Progenitor cell of endocrine pancreas (in vitro differentiated cells): Measurements from ENCODE around the gene OBSCN. TPM values are rescaled to one million over a fixed set of nuclear protein-coding genes. Genes with fewer than 3 reads are reported as not detected.

ENCODE experiments used
- DNase-seq: peaks from one replicate; pipeline ENCODE4 v3.0.0; 2021; ENCODE audit warnings: low spot score; ENCODE audit not compliant: unreplicated experiment
- H3K27ac Mint-ChIP-seq: 2 replicates; pipeline ENCODE4 v1.8.0; 2021; ENCODE audit warnings: mild to moderate bottlenecking, moderate library complexity, mixed read lengths
- H3K27me3 Mint-ChIP-seq: 2 replicates; pipeline ENCODE4 v1.8.0; 2021; ENCODE audit warnings: mixed read lengths
- H3K36me3 Mint-ChIP-seq: 2 replicates; pipeline ENCODE4 v1.8.0; 2022; ENCODE audit warnings: mixed read lengths; ENCODE audit not compliant: insufficient read depth
- H3K4me1 Mint-ChIP-seq: 2 replicates; pipeline ENCODE4 v1.8.0; 2021; ENCODE audit warnings: low read depth, mixed read lengths
- H3K4me3 Mint-ChIP-seq: 2 replicates; pipeline ENCODE4 v1.8.0; 2021; ENCODE audit warnings: low read depth, mild to moderate bottlenecking, moderate library complexity, mixed read lengths
- H3K9me3 Mint-ChIP-seq: 2 replicates; pipeline ENCODE4 v1.8.0; 2021; ENCODE audit warnings: low read depth, mixed read lengths
- total RNA-seq: library from RNA; stranded (reverse); gene quantifications from 2 replicates; pipeline ENCODE4 v1.2.1, GENCODE V29; 2021
- TF ChIP-seq, protein P1 (sequence below): fragments of 200-600 bp; sonication (generic); IDR thresholded peaks from one replicate; pipeline ENCODE4 v1.5.0; 2021; ENCODE audit warnings: antibody characterized with exemption, mild to moderate bottlenecking; ENCODE audit not compliant: unreplicated experiment

The OBSCN gene
- total RNA-seq, 1 donor from 2014 or later, result 57.5 TPM

DNA sequence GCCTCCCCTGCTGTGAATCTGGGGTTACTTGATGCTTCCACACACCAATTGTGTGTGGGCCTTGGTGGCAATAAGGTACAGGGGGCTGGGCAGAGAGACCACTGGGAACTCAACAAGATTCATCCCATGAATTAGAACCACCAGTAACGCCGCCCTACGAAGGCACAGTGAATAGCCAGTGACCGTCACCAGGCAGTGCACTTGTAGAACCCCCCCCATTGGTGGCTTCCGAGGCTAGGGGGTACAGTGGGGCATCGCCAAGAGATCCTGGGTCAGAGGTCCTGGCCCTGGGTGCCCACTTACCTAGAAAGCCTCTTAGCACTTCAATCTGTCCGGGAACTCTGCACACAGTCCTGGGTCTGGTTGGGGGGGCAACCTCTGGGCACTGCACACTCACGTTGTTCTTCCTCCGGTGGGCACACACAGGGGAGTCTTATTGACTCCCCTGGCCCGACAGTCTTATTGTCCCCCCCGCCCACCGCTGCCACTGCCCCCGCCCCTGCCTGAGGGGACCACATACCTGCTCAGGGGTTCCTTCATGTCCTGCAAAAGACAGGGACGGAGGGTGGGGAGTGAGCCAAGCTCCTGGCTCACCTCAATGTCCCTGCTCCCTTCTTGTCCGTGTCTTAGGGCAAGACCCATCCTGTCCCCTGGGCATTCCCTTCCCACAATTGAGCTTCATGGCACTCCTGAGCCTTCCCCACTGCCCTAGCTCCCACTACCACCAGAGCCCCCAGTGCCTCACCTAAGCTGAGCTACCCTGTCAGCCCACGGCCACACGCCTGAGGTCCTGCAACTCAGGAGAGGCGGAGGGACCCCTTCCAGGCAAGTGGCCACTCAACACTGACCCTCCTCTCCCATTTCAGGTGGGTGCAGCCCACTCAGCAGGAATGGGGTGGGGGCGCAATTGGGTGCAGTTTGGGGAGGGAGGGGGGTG, 201.3 kb downstream of the OBSCN start:
- Mint-ChIP-seq H3K36me3 (peaks cover 6% of the 10 kb centered on the region), H3K9me3 (no peaks in the 10 kb centered on the region), H3K27ac (no peak overlapping the region), H3K4me1 (peaks cover 22% of the 10 kb centered on the region), H3K4me3 (no peak overlapping the region), H3K27me3 (no peaks in the 10 kb centered on the region)
- TF ChIP-seq, protein P1, sequence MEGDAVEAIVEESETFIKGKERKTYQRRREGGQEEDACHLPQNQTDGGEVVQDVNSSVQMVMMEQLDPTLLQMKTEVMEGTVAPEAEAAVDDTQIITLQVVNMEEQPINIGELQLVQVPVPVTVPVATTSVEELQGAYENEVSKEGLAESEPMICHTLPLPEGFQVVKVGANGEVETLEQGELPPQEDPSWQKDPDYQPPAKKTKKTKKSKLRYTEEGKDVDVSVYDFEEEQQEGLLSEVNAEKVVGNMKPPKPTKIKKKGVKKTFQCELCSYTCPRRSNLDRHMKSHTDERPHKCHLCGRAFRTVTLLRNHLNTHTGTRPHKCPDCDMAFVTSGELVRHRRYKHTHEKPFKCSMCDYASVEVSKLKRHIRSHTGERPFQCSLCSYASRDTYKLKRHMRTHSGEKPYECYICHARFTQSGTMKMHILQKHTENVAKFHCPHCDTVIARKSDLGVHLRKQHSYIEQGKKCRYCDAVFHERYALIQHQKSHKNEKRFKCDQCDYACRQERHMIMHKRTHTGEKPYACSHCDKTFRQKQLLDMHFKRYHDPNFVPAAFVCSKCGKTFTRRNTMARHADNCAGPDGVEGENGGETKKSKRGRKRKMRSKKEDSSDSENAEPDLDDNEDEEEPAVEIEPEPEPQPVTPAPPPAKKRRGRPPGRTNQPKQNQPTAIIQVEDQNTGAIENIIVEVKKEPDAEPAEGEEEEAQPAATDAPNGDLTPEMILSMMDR, result no peak
- no peak for DNase-seq

DNA sequence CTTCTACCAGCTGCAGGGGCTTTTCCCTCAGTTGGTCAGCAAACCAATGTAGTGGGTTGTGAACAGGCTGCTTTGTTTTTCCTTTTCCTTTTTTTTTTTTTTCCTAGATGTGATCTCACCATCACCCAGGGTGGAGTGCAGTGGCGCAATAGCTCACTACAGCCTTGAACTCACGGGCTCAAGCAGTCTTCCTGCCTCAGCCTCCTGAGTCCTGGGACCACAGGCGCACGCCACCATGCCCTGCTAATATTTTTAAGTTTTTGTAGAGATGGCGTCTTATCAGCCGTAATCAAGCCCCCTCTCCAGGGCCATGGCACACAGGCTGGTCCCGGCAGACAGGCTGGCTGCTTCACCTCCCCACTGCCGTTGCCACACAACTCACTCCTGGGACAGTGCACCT, 202.2 kb downstream of the OBSCN start:
- TF ChIP-seq, protein P1, result no peak
- H3K27ac Mint-ChIP-seq, result no peak overlapping the region
- no peak overlapping the region for H3K4me3 Mint-ChIP-seq
- DNase-seq, result no peak
- no peaks in the 10 kb centered on the region for H3K9me3 Mint-ChIP-seq
- no peaks in the 10 kb centered on the region for H3K27me3 Mint-ChIP-seq
- peaks cover 6% of the 10 kb centered on the region for H3K36me3 Mint-ChIP-seq
- H3K4me1 Mint-ChIP-seq, result peaks cover 14% of the 10 kb centered on the region

DNA sequence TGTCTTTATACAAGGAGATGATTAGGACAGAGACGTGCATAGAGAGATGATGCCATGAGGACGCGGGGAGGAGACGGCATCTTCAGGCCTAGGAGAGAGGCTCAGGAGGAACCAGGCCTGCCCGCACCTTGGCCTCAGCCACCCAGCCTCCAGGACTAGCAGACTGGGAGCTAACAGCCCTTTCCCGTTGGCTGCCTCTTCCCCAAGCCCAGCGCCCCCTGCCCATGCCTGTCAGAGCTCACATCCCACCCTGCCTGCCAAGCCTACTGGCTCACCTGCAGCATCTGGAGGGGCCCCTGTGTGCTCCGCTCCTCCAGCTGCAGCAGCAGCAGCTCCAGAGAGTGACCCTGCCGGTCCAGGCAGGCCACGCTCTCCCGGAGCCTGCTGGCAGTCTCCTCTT, 202.8 kb downstream of the OBSCN start:
- Mint-ChIP-seq H3K9me3 (no peaks in the 10 kb centered on the region), H3K4me1 (peaks cover 15% of the 10 kb centered on the region), H3K27me3 (peaks cover 6% of the 10 kb centered on the region), H3K4me3 (no peak overlapping the region), H3K36me3 (peaks cover 7% of the 10 kb centered on the region), H3K27ac (no peak overlapping the region)
- TF ChIP-seq, protein P1, result no peak
- DNase-seq, result no peak

DNA sequence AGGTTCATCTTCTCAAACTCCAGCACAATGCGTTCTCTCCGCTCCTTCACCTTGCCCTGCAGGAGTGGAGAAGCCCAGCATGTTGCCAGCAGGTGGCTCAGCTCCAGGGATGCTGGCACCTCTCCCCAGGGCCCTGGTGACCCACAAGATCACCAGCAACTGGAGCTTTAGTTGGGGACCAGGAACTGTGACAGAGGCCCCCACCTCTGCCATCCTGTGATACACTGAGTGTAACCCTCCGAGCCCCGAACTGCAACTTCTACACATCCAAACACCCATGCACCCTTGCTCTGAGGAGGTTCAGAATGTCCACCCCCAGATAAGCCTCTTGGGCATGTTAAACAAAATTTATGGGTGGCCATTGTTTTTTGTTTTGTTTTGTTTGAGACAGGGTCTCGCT, 203.3 kb downstream of the OBSCN start:
- Mint-ChIP-seq H3K4me3 (no peak overlapping the region), H3K9me3 (no peaks in the 10 kb centered on the region), H3K27ac (no peak overlapping the region), H3K27me3 (peaks cover 7% of the 10 kb centered on the region), H3K36me3 (peaks cover 7% of the 10 kb centered on the region), H3K4me1 (peaks cover 17% of the 10 kb centered on the region)
- TF ChIP-seq, protein P1, result no peak
- DNase-seq, result no peak

DNA sequence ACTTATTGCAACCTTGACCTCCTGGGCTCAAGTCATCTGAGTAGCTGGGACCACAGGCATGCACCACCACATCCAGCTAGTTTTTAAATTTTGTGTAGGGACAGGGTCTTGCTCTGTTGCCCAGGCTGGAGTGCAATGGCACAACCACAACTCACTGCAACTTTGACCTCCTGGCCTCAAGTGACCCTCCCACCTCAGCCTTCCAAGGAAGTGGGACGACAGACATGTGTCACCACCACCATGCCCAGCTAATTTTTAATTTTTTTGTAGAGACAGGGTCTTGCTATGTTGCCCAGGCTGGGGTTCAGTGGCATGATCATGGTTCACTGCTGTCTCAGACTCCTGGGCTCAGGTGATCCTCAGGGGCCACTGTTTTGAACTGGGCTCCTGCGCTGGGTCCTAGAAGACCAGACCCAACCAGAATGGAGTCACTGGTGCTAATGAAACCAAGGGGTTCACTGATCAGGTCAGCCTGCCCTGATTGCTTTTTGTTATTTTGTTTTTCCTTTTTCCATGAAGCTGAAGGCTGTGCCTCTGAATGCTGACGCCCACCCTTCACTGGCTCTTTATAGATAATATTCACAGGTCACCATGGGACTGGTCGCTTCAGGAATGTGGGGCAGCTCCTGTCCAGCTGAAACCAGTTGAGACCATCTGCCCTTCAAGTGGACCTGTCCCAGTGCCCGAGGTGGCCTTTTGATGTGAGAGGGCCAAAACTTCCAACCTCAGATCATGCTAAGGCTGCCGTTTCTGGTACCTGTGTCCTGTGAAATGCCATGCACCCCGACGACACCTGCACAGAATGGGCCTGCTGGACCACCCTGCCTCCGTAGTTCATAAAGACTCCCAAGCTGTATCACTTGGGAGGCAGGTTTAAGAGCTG, 203.9 kb downstream of the OBSCN start:
- H3K9me3 Mint-ChIP-seq, result no peaks in the 10 kb centered on the region
- DNase-seq, result no peak
- no peak overlapping the region for H3K27ac Mint-ChIP-seq
- peaks cover 17% of the 10 kb centered on the region for H3K4me1 Mint-ChIP-seq
- no peak overlapping the region for H3K4me3 Mint-ChIP-seq
- H3K27me3 Mint-ChIP-seq, result peaks cover 7% of the 10 kb centered on the region
- TF ChIP-seq, protein P1, result no peak
- H3K36me3 Mint-ChIP-seq, result peaks cover 7% of the 10 kb centered on the region
